Activated CD4-positive, alpha-beta T cell treated with anti-CD3 and anti-CD28 coated beads for 24 hours (primary cell): ENCODE data around the gene SLC46A2.

Source experiments
- DNase-seq, 2 donors: peaks; one replicate each; pipeline ENCODE4 v3.0.0-alpha.2; 2020; ENCODE audit warnings: low read depth in 2 of 2

Gene SLC46A2, protein sequence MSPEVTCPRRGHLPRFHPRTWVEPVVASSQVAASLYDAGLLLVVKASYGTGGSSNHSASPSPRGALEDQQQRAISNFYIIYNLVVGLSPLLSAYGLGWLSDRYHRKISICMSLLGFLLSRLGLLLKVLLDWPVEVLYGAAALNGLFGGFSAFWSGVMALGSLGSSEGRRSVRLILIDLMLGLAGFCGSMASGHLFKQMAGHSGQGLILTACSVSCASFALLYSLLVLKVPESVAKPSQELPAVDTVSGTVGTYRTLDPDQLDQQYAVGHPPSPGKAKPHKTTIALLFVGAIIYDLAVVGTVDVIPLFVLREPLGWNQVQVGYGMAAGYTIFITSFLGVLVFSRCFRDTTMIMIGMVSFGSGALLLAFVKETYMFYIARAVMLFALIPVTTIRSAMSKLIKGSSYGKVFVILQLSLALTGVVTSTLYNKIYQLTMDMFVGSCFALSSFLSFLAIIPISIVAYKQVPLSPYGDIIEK

DNA sequence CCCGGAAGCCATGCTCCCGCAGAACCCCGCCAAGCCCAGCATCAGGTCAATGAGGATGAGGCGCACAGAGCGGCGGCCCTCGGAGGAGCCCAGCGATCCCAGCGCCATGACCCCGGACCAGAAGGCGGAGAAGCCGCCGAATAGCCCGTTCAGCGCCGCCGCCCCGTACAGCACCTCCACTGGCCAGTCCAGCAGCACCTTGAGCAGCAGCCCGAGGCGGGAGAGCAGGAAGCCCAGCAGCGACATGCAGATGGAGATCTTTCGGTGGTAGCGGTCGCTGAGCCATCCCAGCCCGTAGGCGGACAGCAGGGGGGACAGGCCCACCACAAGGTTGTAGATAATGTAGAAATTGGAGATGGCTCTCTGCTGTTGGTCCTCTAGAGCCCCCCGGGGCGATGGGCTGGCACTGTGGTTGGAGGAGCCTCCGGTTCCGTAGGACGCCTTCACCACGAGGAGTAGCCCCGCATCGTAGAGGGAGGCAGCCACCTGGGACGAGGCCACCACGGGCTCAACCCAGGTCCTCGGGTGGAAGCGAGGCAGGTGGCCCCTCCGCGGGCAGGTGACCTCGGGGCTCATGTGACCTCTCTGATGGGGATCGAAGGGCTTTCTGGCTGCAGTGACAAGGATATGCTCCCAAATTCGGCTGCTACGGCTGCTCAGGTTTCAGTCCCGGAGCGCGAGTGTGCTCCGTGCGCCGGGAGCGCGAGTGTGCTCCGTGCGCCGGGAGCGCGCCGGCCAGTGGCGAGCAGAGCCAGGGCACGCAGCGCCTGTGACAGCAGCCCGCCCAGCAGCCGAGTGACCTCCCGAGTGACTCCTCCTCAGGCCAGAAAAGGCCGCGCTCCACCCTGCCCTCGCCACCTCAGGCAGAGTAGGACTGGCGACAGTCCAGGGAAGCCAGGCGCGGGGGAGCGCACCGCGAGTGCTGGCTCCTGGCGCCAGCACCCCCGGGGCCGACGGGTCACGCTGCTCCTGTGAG is at the start of gene SLC46A2:
Gene SLC46A2, minus strand, starts transcription at position 771 of the 976 bp plus-strand sequence. Its CDS starts 195 bp downstream, at position 576.
- DNase-seq = no peak

DNA sequence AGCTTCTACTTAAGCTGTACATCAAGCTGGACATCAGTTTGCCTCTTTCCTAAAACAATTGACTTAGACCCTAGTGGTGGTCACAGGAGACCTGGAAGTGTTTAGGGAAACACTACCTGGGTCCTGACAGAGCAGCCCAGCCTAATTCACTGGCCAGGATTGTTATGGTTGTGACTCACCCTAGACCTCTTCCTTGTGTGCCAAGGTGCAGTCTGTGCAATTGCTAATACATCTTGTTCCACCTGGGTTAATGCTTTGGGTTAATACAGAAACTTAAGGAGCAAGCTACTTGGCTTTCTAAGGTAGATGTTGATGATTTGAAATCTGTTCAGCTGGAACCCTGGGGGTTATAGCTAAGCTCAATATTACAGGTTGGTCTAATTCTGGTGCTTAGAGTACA is 48.7 kb upstream of the SLC46A2 start:
- no peak for DNase-seq

DNA sequence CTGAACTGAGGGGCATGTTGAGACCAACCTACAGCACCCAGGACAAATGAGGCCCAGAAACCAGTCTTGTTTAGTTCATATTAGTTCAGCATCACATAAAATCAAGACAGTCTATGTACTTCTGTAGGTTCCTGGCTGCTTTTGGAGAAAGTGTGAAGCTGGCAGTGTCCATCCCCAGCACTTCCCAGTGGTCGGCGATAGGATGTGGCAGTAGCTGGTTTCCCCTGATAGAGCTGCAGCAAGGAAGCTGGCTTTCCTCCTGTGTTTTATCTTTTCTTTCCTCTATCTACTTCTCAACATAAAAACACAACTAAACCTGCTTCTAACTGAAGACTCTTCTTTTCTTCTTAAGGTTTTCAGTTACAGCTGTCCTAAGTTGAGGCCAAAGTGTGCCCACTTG is 43.0 kb upstream of the SLC46A2 start:
- no peak for DNase-seq

DNA sequence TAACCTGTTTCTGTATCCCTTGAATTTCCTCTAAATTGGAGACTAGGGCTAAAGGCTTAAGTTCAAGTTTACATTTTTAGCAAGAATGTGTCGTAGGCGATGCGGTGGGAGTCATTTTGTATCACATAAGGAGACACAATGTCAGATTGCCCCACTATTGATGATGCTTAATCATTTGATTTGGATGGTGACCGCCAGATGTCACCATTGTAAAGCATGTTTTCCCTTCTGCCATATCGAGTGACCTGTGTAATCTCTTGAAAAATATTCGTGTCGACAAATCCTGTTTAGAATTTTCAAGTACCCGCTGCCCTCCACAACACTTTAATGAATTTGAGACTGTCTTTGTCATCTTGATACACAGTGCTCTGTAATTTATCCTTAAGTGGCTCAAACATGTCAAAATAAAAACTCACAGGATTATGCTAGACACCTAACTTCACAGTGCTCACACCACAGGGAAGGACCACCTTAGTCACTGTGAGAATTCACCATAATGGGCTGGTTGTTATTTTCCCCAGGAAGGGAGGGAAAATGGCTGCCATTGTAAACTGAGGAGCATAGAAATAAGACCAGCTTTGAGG is 34.5 kb upstream of the SLC46A2 start:
- no peak for DNase-seq

DNA sequence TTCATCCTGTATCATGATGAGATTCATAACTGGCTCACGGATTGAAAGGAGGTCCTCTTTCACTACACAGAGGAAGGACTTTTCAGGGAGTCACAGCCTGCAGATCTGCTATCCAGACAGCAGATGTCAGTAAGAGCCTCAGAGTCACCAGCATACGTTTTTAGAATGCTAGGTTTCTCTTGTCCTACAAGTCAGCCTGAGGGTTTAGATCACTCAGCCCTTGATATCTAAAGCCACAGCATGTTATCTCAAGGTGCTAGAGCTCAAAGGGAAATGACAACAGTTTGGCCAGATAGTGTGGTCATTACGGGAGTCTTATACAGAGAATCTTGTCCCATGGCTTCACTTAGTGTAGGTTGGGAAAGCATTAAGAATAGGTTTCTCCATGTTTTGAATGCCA is 30.9 kb upstream of the SLC46A2 start:
- no peak for DNase-seq

DNA sequence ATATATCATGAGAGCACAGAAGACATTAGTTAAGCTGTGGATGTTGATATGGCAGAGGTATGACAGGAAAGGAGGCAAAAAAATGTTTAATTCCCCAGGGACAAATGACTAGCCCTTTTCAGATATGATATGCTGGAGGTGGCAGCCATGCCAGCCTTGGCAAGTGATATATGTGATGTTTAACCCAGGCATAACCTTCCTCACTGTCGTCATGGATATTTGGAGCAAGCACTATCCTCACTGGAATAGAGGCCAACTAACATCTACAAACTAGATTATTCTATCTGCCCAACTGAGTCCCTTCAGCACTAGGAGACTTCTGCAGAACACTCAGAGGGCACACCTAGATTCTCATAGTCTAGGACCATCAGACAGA is 27.3 kb upstream of the SLC46A2 start:
- DNase-seq = no peak

DNA sequence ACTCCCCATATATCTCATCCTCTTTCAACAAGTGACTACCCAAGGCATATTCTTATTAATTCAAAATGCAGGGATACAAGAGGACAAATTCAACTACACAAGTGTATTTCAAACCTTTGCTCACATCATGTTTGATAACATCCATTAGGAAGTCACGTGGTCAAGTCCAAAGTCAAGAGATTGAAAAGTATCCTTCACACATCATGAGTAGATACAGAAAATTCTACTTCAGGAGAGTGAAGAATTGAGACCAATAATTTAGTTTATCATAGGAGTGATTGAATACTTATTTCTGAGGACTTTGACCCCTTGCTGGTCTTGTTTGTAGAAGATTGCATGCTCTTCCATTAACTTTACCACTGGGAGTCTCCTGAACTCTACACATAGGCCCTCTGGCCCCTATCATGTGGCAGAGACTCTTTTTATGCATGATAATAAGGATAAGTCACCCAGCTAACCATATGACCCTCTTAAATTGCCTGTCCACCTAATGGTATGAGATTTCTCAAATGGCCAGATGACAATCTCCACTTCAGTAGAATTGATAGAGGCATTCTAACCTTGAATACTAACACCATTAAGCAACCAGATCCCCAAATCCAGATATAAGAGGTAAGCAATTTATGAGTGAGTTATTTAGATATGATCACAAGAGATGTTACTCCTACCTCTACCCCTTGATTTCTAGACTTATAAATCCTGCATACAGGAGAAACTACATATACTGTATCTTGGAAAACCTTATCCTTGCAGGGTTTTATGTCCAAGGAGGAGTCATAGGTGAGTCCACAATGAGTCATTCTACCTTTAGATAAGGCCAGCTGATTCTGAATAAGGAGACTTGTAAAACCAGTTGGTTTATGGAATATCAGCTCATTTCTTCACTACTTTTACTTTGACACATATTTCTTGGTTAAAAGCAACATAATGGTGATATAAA is 26.6 kb upstream of the SLC46A2 start:
- no peak for DNase-seq

DNA sequence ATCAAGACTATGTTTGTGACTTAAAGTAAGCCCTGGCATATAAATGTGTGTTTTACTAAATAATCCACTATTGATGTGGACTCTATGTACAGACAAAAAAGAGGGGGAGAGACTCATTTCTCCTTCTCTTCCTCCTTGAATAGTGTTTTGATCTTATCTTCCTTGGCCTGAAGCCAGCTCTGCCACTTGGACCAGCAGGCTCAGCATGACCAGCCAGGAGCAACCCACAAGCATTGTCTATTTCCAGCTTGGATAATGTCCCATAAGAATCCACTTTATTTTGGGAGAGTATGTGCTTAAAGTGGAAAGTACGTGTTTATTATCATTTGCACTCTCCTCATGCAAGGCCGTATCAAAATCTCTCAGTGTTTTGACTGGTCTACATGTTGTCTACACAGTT is 23.8 kb upstream of the SLC46A2 start:
- no peak for DNase-seq

DNA sequence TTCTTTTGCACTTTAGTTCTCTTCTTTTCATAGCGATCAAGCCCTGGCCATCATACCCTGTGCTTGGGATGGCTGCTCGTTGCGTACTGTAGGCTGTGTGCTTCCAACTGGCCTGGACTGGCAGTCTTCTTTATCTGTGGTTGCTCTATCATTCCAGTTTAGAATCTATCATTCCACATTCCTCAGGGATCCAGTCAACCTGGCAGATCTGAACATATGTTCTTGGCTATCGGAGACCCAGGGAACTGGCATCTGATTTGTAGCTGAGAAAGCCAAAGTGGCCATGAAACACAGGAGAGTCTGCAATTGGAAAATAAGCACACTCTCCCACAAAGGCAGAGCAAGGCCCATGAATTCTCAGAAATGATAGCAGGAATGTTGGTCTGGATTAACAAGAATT is 22.6 kb upstream of the SLC46A2 start:
- DNase-seq = no peak

DNA sequence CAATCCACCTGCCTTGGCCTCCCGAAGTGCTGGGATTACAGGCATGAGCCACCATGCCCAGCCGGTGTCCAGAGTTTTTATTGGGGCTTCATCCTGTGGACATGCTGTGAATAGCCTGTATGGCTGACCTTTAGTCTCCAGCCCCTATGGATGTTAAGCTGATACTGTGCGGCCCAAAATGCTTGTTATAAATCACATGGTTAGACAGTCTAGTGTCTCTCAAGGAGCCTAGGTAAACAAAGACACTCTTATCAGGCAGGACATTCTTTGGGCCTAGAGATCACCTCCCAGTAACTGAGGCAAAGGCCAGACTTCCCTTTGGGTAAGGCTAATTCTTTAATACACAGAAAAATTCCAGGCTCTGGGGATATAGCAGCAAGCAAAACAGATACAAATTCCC is 22.0 kb upstream of the SLC46A2 start:
- no peak for DNase-seq

DNA sequence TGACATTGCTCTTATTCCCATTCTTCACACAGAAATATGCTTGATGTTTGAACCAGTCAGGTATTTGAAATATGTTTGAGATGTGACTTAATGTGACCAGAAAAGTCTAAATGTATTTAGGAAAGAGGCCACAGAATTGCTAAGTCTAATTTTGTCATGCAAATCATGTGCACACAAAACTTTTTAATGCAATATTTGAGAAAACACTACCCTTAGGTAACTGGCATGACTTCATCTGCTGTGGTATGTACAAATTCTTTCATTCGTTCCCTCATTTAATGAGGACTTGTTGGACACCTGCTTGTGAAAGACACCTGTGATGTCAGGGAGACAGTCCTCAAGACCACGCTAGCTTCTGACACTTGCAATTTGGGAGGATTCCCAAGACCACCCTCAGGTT is 21.1 kb upstream of the SLC46A2 start:
- no peak for DNase-seq

DNA sequence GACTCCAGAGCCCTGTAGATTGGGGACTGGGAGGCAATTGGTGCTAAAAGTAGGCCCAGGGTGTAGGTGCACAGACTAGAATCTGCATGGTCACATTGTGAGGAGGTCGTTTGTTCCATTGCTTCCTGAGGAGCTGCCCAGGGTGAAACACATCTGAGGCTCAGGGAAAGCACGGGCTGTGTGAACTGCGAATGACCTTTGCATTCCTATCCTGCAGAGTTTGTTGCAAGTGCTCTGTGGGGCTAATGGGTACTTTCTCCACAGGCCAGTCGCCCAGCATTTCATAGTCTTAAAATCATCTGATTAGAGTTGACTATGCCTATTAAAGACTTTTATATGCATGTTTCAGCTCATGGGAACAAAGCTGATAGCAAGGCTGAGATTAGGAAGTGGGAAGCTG is 14.4 kb upstream of the SLC46A2 start:
- DNase-seq = no peak

DNA sequence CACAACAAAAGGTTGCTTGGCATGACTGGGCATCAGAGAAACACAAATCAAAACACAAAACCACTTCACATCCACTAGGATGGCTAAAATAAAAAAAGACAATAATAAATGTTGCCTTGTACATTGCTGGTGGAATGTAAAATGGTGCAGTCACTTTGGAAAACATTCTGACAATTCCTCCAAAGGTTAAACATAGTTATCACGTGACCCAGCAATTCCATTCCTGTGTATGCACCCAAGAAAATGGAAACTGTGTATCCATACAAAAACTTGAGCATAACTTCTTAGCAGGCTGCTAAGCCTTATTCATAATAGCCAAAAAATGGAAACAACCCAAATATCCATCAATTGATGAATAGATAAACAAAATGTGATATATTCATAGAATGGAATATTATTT is 10.2 kb upstream of the SLC46A2 start:
- DNase-seq = no peak

DNA sequence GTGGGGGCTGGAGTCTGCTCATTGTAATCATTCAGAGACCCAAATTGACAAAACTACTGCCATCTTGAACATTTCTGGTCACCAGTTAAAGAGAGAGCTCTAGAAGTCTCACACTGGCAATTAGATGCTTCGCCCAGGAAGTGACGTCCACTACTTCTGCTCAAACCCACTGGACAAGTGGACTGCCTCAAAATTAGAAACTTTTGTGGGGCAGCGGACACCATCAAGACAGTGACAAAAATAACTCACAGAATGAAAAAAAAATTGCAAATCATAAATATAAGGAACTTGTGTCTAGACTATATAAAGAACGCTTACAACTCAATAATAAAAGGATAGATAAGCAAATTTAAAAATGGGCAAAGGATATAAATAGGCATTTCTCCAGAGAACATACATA is 9.8 kb upstream of the SLC46A2 start:
- DNase-seq = no peak

DNA sequence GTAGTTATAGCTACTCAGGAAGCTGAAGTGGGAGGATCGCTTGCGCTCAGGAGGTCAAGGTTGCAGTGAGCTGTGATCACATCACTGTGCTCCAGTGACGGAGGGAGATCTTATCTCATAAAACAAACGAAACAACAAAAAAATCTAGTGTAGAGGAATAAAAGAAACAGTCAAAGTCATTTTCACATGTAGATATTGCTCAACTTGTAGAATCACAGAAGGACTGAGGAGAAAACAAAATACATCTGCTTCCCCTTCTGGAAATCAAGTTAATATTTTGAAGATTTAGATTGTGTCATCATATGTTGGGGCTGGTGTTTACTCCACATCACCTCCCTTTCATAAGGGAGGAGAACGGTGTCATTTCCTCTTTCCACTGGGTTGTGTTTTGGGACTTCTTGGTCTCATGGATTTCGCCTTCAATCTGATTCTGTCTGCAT is 8.2 kb upstream of the SLC46A2 start:
- no peak for DNase-seq

DNA sequence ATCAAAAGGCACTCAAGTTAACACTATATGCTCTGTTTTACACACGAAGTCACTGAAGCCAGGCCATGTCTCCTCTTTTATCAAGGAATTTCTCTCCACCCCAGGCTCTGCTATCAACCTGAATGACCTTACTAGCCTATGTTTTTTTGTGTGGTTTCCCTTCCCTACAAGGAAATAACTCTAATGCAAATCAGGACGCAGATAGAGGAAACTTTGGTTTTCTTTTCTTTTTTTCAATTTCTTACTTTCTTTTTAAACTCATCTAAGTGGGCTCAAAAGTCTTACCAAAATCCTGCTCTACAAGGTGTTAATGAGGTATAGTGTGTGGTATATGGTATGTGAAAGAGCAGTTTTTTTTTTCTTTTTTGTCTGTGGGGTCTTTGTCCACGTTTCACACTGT is 5.5 kb upstream of the SLC46A2 start:
- DNase-seq = no peak

DNA sequence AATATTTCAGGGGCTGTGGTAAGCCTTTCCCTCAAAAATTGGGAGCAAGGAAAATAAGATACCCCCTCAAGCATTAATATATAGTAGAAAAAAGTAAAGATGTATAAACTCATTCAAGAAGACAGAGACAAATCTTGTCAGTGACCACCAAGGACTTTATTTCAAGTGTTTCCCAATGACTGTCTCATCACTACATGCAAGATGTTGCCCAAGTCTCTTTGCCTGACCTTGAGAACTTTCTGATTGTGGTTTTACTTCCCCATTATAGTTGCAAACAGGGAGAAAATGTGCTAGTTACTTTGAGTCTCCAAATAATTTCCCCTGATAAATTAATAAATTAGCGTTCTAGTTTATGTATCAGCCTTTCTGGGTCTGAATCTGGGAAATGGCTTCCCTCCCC is 4.0 kb upstream of the SLC46A2 start:
- DNase-seq = no peak

DNA sequence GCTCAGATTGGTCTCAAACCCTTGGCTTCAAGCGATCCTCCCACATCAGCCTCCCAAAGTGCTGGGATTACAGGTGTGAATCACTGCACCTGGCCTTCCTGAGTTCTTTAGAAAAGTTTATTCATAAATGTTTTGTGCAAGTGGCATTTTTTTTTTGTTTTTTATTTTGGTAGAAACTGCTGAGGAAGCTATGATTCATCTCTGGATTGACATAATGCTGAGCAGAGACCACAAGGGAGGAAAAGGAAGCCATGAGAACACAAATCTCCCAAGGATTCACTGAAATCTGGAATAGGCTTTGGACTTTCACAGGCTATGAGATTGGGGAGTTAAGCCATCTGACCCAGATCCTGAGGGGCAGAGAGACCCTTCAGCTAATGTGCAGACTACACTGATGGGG is 3.4 kb upstream of the SLC46A2 start:
- no peak for DNase-seq

DNA sequence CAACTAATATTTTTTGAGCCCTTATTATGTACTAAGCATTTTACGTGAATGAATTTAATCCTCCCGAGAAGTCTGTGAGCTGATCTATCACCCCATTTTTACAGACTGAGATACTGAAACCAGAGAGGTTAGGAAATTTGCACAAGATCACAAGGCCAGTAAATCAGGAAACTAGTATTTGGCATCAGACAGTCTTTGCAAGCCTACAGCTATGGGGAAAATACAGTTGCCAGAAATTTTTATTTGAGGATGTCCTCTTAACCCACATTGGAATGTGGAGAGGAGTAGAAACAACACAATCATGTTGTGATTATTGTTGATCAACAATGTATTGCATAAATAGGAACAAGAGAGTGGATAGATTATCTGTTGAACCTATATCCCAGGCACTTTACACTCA is 2.3 kb upstream of the SLC46A2 start:
- no peak for DNase-seq

DNA sequence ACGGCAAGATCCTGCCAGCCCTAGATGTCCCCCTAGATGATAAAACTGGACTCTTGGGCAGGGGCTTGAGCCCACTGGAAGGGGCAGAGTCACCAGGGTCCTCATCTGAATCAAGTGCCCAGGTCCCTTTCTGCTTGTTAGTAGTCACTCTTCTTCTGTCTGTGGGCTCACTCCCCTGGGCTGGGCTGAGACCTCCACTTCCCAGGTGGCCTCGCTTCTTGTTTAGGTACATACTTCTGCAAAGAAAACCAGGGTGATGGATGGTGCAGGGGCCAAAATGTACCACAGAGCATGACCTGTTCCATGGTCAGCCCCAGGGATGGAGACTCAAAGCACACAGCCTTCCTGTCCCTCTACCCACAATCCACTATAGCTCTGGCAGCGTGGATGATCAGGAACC is 845 bp upstream of the SLC46A2 start:
- DNase-seq = no peak

DNA sequence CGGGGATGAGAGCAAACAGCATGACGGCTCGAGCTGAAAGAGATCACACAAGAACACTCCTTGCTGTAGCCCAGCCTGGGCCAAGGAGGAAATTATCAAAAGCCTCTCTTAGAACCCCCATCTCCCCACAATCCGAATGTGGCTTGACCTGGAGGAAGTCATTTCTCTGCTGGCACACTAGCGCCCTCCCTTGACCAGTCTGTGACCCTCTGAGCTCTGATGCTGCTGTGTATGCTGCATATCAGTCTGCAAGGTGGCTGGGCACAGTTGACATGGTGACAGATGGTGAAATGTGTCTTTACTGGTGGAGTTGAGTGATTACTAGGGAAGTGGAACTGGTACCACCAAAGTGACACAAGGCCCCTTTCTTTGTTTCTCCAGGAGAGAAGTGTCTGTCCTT is 3.3 kb downstream of the SLC46A2 start:
- DNase-seq = no peak
